HFF-Myc (cell line): ENCODE measurements around the gene ZNF764.

Source experiments
- DNase-seq: peaks from one replicate; pipeline ENCODE4 v3.0.0-alpha.2; 2011; ENCODE audit warnings: low read depth; ENCODE audit errors: extremely low read depth
- H3K4me3 ChIP-seq: replicated peaks from 2 replicates; pipeline ENCODE4 v1.5.1; 2011; ENCODE audit warnings: low read depth, mild to moderate bottlenecking, control low read depth, low read length
- CTCF ChIP-seq: IDR thresholded peaks from 2 replicates; pipeline ENCODE4 v1.5.1; 2012; ENCODE audit warnings: mild to moderate bottlenecking, low read depth, low read length, control low read depth; ENCODE audit errors: missing control alignments

Gene ZNF764

DNA sequence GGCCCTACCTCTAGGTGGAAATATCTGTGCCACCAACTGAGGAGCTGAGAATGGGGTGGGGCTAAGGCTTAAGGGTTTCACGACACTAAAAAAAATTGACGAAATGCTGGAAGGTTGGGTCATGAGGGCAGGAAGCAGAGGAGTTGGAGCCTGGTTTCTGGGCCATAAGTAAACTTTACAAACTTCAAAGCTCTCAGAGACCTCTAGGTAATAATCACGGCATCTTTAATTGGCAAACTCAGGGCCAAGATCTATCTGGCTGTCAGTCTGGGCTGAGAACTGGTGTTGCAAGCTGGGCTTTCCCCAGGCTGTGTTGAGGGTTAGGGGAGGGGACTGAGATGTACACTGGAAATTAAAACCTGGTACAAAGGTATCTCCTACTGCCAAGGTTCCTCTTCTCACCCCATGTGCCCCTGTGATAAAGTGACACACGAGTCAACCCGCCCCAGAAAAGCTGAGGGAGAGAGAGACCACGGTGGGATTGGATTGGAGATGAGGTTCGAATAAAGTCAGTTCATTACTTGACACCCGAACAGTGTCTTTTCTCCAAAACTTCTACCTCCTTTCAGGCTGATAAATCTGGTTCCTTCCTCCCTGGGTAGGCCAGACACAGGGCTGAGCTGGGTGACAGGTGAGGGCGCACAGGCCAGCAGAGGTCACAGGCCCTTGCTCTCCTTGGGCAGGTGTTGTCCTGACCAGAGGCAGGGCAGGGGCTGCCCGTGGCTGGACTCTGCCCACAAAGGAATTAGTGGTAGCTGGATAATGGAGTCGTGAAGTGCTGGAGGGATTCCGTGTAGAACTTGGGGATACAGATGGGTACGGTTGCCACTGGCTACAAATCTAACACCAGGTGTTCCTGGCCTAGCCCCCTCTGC, 27.8 kb downstream of the ZNF764 start:
- TF ChIP-seq CTCF = no peak
- no peak overlapping the region for H3K4me3 ChIP-seq
- DNase-seq = no peak

- TF ChIP-seq CTCF = no peak
- no peak overlapping the region for H3K4me3 ChIP-seq
Observed at GRCh38 chr16:30528799-30529457, 29.2 kb downstream of the ZNF764 start.

DNA sequence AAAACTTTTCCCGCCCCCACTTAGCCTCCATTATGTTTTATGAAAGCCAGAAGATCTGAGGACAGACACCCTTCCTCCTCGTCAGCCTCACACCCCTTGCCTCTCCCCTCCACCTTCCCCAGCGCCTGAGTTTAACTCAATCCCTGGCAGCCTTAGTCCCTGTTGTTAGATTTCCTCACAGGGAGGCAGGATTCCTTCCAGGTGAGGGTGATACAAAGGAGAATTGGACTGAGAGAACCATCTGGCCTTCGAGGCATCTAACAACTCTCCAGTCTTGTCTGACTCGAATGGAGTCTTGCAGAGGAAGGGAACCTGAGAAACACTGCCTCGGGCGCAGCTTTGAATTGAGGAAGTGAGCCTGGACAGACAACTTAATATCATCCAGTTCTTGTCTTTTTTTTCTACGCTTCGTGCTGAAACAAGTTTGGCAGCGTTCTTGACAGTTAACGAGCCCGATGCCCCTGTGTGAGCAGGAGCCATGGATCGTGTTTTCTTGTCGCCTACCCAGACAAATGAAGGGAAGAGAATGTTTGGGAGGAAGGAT, 30.5 kb downstream of the ZNF764 start:
- peak overlapping the region; percentile 68 for H3K4me3 ChIP-seq
- no peak for DNase-seq
- TF ChIP-seq CTCF = no peak

More at GRCh38 chr16:30528799-30529457, 29.2 kb downstream of the ZNF764 start:
- DNase-seq = no peak

GRCh38 chr16:30526823-30527634, 31.1 kb downstream of the ZNF764 start:
- H3K4me3 ChIP-seq = peak overlapping the region; percentile 68
- DNase-seq = peak; percentile 87
- no peak for TF ChIP-seq CTCF

DNA sequence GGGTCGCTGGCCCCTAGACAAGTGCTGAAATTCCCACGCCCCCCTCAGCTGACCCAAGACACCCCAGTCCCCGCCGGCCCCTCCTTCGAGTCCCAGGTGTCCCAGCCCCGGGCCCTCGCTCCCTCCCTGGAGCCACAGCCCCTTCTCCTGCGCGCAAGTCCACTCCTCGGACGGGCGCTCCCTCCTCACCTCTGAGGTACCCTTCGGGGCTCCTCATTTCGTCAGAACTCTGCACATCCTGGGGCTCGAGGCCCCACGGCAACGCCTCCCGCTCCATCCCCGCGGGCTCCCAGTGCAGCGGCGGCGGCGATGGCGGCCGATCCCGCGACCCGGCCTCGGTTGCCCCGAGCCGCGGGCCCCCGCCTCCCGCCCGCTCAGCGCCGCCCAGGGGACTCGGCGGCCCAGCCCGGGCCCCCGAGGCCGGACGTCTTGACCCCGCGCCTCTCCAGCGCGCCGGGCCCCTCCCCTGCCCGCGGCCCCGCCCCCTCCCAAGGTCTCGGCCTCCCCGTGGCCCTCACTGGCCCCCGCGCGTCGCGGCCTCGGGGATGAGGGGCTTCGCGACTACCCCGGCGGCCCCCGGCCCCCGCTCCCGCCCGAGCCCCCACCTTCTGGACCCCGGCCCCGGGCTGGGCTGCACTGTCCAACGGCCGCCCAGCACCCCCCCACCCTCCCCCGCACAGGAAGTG, 31.9 kb downstream of the ZNF764 start, which contains the start of gene ZNF768:
Gene ZNF768, minus strand, starts transcription at position 430 of the 686 bp plus-strand sequence. Its CDS starts 153 bp downstream, at position 277.
- H3K4me3 ChIP-seq = peak within 1 kb of the TSS; percentile 68
- DNase-seq = no peak
- no peak for TF ChIP-seq CTCF

- no peak for DNase-seq
- peak overlapping the region; percentile 68 for H3K4me3 ChIP-seq
- TF ChIP-seq CTCF = no peak
Observed at GRCh38 chr16:30525844-30526136, 32.4 kb downstream of the ZNF764 start.
